ENCODE measurements around the gene SLC35A5.

DNA sequence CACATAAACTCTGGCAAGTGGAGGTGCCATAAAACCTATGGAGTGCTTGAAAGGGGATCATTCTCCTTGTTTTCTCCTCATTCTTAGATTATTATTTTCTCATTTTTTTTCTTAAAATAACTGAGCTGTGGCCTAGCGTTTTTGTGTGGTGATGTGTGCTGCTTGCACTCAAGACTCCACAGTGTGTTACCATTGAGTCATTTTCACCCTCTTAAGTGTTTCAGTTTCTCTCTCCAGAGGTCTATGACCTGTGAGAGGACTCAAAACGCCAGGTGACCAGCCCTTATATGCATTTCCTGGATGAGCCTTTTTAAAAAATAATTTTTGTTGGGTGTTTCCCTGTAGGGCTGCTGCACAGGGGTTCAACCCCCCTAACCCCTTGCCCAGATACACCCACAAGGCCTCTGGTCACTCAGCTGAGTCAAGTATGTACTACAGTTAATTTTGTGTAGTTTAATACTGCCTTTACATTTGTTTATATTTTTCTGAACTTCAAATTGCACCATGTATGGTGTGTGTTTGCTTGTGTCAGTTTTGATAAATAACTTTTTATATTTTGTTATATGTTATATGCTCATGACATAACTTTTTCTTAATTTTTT is 47.2 kb upstream of the SLC35A5 start:
- TF ChIP-seq, protein P1, sequence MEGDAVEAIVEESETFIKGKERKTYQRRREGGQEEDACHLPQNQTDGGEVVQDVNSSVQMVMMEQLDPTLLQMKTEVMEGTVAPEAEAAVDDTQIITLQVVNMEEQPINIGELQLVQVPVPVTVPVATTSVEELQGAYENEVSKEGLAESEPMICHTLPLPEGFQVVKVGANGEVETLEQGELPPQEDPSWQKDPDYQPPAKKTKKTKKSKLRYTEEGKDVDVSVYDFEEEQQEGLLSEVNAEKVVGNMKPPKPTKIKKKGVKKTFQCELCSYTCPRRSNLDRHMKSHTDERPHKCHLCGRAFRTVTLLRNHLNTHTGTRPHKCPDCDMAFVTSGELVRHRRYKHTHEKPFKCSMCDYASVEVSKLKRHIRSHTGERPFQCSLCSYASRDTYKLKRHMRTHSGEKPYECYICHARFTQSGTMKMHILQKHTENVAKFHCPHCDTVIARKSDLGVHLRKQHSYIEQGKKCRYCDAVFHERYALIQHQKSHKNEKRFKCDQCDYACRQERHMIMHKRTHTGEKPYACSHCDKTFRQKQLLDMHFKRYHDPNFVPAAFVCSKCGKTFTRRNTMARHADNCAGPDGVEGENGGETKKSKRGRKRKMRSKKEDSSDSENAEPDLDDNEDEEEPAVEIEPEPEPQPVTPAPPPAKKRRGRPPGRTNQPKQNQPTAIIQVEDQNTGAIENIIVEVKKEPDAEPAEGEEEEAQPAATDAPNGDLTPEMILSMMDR (IDR thresholded peaks at IDR 0.05): no peak
- TF ChIP-seq POLR2AphosphoS5 (IDR thresholded peaks at IDR 0.05; ENCODE audit: low read depth, low read length): no peak
- TF ChIP-seq TCF7L2 (IDR thresholded peaks at IDR 0.05; ENCODE audit: low read depth, low read length): no peak
- no peak for TF ChIP-seq SIN3A (IDR thresholded peaks at IDR 0.05; ENCODE audit: borderline replicate concordance, insufficient read depth, low read depth, low read length)
